Measurements from ENCODE around the gene BANK1. TPM values are rescaled to one million over a fixed set of nuclear protein-coding genes. Genes with fewer than 3 reads are reported as not detected.

BANK1 gene
- total and polyA plus RNA-seq, 5 donors, result 0.20 to 1.3 (median 0.78) TPM

DNA sequence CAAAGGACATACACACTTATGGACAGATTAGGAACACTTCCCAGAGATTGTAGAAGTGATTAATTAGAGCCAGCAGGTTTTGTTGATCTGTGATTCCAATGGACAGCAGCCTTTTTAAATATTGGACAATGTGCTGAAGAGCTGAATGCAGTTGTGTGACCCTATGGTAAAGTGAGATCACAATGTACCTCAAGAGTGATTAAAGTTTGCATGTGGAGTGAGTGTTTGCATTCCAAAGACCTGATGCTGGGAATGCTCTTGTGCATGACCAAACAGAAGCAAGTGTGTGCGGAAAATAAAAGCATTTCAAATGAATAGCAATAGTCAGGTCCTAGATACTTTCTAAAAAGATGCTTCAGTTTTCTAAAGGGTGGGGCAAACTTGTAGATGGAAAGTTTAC, 154.1 kb downstream of the BANK1 start:
- Histone ChIP-seq H3K27me3 (ENCODE audit: control insufficient read depth, insufficient read depth) (no peaks in the 10 kb centered on the region), H3K4me1 (ENCODE audit: control insufficient read depth, insufficient read depth, low read length) (no peaks in the 10 kb centered on the region), H3K27ac (ENCODE audit: low read length) (no peak overlapping the region), H3K9me3 (ENCODE audit: control insufficient read depth, low read length) (no peaks in the 10 kb centered on the region), H3K4me3 (ENCODE audit: low read length) (no peak overlapping the region)
- DNase-seq (no peak), ATAC-seq (no peak)
- 73% methylated on average over 1 of the region's 1 CpG for WGBS
- intact Hi-C loops (cut with DNase I), result no loop called here

- DNase-seq (no peak), ATAC-seq (no peak)
- no peak overlapping the region for H3K4me3 ChIP-seq (ENCODE audit: low read length)
- no peaks in the 10 kb centered on the region for H3K27me3 ChIP-seq (ENCODE audit: control insufficient read depth, insufficient read depth)
- no peak overlapping the region for H3K27ac ChIP-seq (ENCODE audit: low read length)
- no peaks in the 10 kb centered on the region for H3K9me3 ChIP-seq (ENCODE audit: control insufficient read depth, low read length)
- intact Hi-C loops (cut with DNase I), result no loop called here
- H3K4me1 ChIP-seq (ENCODE audit: control insufficient read depth, insufficient read depth, low read length), result no peaks in the 10 kb centered on the region
Measured at GRCh38 chr4:101948055-101948454, 157.5 kb downstream of the BANK1 start.

DNA sequence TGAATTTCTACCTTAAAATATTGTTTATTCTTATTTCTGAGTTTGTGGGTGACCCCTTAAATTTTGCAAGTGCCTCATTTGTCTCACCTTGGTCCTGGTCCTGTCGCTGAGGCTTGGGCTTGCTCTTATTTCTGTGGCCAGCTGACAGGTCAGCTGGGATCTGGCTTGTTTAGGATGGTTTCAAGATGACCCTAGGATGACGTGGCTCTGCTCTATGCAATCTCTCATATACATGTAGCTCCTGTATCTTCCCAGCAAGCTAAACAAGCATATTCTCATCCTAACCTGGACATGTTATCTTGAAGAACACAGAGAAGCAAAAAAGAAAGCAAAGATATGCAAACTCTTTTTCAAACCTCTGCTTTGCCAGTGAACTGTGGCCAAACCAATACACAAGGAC, 158.4 kb downstream of the BANK1 start:
- no peak overlapping the region for H3K4me3 ChIP-seq (ENCODE audit: low read length)
- no peaks in the 10 kb centered on the region for H3K9me3 ChIP-seq (ENCODE audit: control insufficient read depth, low read length)
- no peak for DNase-seq
- no peak for ATAC-seq
- 66% methylated on average over 2 of the region's 2 CpGs for WGBS
- H3K4me1 ChIP-seq (ENCODE audit: control insufficient read depth, insufficient read depth, low read length), result no peaks in the 10 kb centered on the region
- H3K27ac ChIP-seq (ENCODE audit: low read length), result no peak overlapping the region
- no peaks in the 10 kb centered on the region for H3K27me3 ChIP-seq (ENCODE audit: control insufficient read depth, insufficient read depth)
- intact Hi-C loops (cut with DNase I), result no loop called here

DNA sequence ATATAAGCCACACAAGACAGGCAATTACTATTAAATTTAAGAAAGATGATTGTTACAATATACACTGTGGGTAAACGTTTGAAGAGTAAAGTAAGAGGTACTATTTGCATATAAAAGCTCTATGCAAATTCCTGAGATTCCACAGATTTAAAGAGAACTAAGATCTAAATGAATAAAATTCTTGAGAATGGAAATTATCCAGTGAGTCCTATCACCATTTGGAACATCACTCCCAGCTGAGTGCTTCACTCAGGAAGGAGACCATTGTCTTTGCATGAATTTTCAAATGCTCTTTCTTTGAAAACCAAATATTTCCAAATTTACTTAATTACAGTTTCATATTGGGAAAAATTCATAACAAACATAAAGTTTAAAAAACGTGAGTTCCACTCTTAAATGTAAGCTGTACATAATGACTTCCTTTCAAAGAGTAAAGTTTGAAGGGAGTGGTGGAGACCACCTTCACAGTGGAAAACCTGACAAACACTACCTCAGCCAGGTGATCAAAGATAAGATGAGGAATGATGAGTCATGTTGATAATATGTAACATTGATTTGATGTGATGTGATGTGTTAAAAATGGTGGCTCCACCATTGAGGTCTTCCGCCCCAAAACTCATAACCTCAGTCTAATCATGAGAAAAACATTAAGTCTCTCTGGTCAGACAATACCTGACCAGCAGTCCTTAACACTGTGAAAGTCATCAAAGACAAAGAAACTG, 159.9 kb downstream of the BANK1 start:
- ATAC-seq, result no peak
- 69% methylated on average over 3 of the region's 3 CpGs for WGBS
- DNase-seq, result no peak
- Histone ChIP-seq H3K27me3 (ENCODE audit: control insufficient read depth, insufficient read depth) (no peaks in the 10 kb centered on the region), H3K27ac (ENCODE audit: low read length) (no peak overlapping the region), H3K4me3 (ENCODE audit: low read length) (no peak overlapping the region), H3K9me3 (ENCODE audit: control insufficient read depth, low read length) (no peaks in the 10 kb centered on the region), H3K4me1 (ENCODE audit: control insufficient read depth, insufficient read depth, low read length) (no peaks in the 10 kb centered on the region)
- intact Hi-C loops (cut with DNase I), result no loop called here

DNA sequence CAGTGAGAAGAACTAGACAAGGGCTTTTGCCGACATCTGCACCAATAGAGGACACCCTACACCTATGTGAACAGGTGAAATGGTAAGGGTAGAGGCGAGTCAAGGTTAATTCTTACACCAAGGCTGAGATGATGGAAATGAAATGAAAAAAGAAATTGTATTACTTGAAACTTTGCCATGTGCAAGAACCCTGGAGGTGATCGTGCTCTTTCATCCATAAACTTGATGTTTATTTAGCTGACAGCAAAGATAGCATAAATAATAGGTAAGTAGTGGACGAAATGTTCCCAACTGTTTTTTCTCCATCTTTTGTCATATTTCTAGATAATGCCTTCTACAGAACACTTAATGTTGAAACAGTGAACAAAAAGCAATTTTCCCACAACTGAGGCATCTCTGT, 162.5 kb downstream of the BANK1 start:
- Histone ChIP-seq H3K4me1 (ENCODE audit: control insufficient read depth, insufficient read depth, low read length) (no peaks in the 10 kb centered on the region), H3K4me3 (ENCODE audit: low read length) (no peak overlapping the region), H3K9me3 (ENCODE audit: control insufficient read depth, low read length) (no peaks in the 10 kb centered on the region), H3K27me3 (ENCODE audit: control insufficient read depth, insufficient read depth) (no peaks in the 10 kb centered on the region), H3K27ac (ENCODE audit: low read length) (no peak overlapping the region)
- intact Hi-C loops (cut with DNase I), result no loop called here
- 83% methylated on average over 4 of the region's 4 CpGs for WGBS
- DNase-seq (no peak), ATAC-seq (no peak)

GRCh38 chr4:101953949-101954348, 163.4 kb downstream of the BANK1 start:
- no peak for DNase-seq
- no peak for ATAC-seq
- Histone ChIP-seq H3K27me3 (ENCODE audit: control insufficient read depth, insufficient read depth) (no peaks in the 10 kb centered on the region), H3K27ac (ENCODE audit: low read length) (no peak overlapping the region), H3K4me1 (ENCODE audit: control insufficient read depth, insufficient read depth, low read length) (no peaks in the 10 kb centered on the region), H3K4me3 (ENCODE audit: low read length) (no peak overlapping the region), H3K9me3 (ENCODE audit: control insufficient read depth, low read length) (no peaks in the 10 kb centered on the region)
- WGBS, result 14% methylated on average over 4 of the region's 4 CpGs
- intact Hi-C loops (cut with DNase I), result no loop called here

- H3K9me3 ChIP-seq (ENCODE audit: control insufficient read depth, low read length), result no peaks in the 10 kb centered on the region
- H3K4me1 ChIP-seq (ENCODE audit: control insufficient read depth, insufficient read depth, low read length), result no peaks in the 10 kb centered on the region
- WGBS, result 67% methylated on average over 1 of the region's 1 CpG
- H3K27ac ChIP-seq (ENCODE audit: low read length), result no peak overlapping the region
- no peak for DNase-seq
- ATAC-seq, result no peak
- no peak overlapping the region for H3K4me3 ChIP-seq (ENCODE audit: low read length)
- no peaks in the 10 kb centered on the region for H3K27me3 ChIP-seq (ENCODE audit: control insufficient read depth, insufficient read depth)
- intact Hi-C loops (cut with DNase I), result no loop called here
Measured at GRCh38 chr4:101954351-101954750, 163.8 kb downstream of the BANK1 start.

DNA sequence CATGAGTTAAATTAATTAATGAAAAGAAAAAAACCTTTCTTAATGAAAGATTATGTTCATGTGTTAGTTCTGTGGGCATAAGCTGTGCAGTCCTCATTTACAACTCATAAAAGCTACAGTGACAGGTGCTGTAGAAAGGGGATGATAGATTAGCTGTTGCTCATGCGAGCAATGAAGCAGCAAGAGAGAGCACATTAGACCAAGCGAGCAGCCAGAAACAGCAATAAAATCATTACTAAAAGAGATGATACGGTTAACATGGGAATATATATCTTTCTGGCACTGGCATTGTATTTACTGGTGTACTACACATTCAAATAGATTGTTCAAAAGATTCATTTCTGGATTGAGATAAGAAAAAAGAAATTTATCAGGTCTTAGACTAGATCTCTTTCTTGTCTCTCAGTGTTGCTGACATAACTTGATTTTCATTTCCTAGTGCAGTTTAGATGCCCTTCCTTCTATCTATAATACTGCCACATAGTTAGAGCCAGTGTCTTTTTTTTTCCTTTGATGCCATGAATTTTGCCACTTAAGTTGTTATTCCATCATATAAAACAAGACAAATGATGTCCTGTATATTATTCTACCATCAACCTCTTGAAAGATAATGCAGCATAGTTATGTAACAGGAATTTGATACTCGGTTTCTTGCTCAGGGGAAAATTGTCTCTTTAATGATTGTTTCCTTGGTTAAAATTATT, 164.6 kb downstream of the BANK1 start:
- DNase-seq (no peak), ATAC-seq (no peak)
- intact Hi-C loops (cut with DNase I), result no loop called here
- 74% methylated on average over 4 of the region's 4 CpGs for WGBS
- Histone ChIP-seq H3K4me1 (ENCODE audit: control insufficient read depth, insufficient read depth, low read length) (no peaks in the 10 kb centered on the region), H3K27me3 (ENCODE audit: control insufficient read depth, insufficient read depth) (no peaks in the 10 kb centered on the region), H3K27ac (ENCODE audit: low read length) (no peak overlapping the region), H3K4me3 (ENCODE audit: low read length) (no peak overlapping the region), H3K9me3 (ENCODE audit: control insufficient read depth, low read length) (no peaks in the 10 kb centered on the region)

GRCh38 chr4:101956068-101956825, 165.7 kb downstream of the BANK1 start:
- Histone ChIP-seq H3K27ac (ENCODE audit: low read length) (no peak overlapping the region), H3K4me1 (ENCODE audit: control insufficient read depth, insufficient read depth, low read length) (no peaks in the 10 kb centered on the region), H3K9me3 (ENCODE audit: control insufficient read depth, low read length) (no peaks in the 10 kb centered on the region), H3K4me3 (ENCODE audit: low read length) (no peak overlapping the region), H3K27me3 (ENCODE audit: control insufficient read depth, insufficient read depth) (no peaks in the 10 kb centered on the region)
- DNase-seq, result no peak
- WGBS, result 48% methylated on average over 4 of the region's 4 CpGs
- peak in 1 of 2 donors; percentile 64 for ATAC-seq
- intact Hi-C loops (cut with DNase I), result no loop called here

DNA sequence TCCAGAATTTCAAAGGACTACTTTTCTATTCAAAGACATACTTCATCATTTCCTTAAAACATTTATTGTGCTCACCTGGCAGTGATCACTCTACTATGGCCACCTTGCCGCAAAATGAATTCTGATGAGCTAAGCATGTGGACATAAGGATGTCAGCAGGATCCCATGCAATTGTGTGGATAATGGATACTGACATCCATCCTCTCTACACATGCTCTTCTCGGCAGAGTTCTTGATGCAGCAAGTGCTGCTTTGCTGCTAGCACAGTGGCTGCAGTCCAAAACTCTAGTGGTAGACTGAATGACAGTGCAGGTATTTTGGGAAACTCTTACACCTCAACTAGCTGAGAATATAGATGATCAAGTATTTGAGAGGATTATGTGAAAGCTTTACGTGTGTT, 168.0 kb downstream of the BANK1 start:
- DNase-seq, result no peak
- intact Hi-C loops (cut with DNase I), result no loop called here
- Histone ChIP-seq H3K27me3 (ENCODE audit: control insufficient read depth, insufficient read depth) (no peaks in the 10 kb centered on the region), H3K9me3 (ENCODE audit: control insufficient read depth, low read length) (no peaks in the 10 kb centered on the region), H3K27ac (ENCODE audit: low read length) (no peak overlapping the region), H3K4me3 (ENCODE audit: low read length) (no peak overlapping the region), H3K4me1 (ENCODE audit: control insufficient read depth, insufficient read depth, low read length) (no peaks in the 10 kb centered on the region)
- no peak for ATAC-seq
- WGBS, result 75% methylated on average over 3 of the region's 3 CpGs

- Histone ChIP-seq H3K4me3 (ENCODE audit: low read length) (no peak overlapping the region), H3K9me3 (ENCODE audit: control insufficient read depth, low read length) (no peaks in the 10 kb centered on the region), H3K27me3 (ENCODE audit: control insufficient read depth, insufficient read depth) (no peaks in the 10 kb centered on the region), H3K4me1 (ENCODE audit: control insufficient read depth, insufficient read depth, low read length) (no peaks in the 10 kb centered on the region), H3K27ac (ENCODE audit: low read length) (no peak overlapping the region)
- ATAC-seq (no peak), DNase-seq (no peak)
- 91% methylated on average over 4 of the region's 4 CpGs for WGBS
- intact Hi-C loops (cut with DNase I), result no loop called here
Measured at GRCh38 chr4:101960431-101960830, 169.9 kb downstream of the BANK1 start.

All from right cardiac atrium (tissue), 5 donors.